Activated T-helper 17 cell treated with anti-CD3 and anti-CD28 coated beads, Interleukin-2, amount 50 U/mL, for 72 hours (primary cell): ENCODE results near the gene DIO1. TPM values are rescaled to one million over a fixed set of nuclear protein-coding genes. Genes with fewer than 3 reads are reported as not detected.
"Not testable (repeated sequence)": the region's sequence is repeated elsewhere in the genome, so short reads cannot be mapped to it uniquely, and the experiment has no call there.

ENCODE experiments used
- ATAC-seq: fragments of 150-1000 bp; cut with Tn5 transposase; replicated peaks from 2 replicates; pipeline ENCODE4 v1.10.0; 2021; ENCODE audit warnings: mild to moderate bottlenecking, moderate library complexity
- H3K27ac Mint-ChIP-seq: one replicate; pipeline ENCODE4 v1.8.0; 2022; ENCODE audit warnings: mixed read lengths
- H3K27me3 Mint-ChIP-seq: one replicate; pipeline ENCODE4 v1.8.0; 2022; ENCODE audit warnings: mixed read lengths
- H3K36me3 Mint-ChIP-seq: one replicate; pipeline ENCODE4 v1.8.0; 2022; ENCODE audit warnings: low read depth, mild to moderate bottlenecking, mixed read lengths
- H3K4me1 Mint-ChIP-seq: one replicate; pipeline ENCODE4 v1.8.0; 2022; ENCODE audit warnings: mixed read lengths
- H3K4me3 Mint-ChIP-seq: one replicate; pipeline ENCODE4 v1.8.0; 2022; ENCODE audit warnings: mild to moderate bottlenecking, mixed read lengths
- H3K9me3 Mint-ChIP-seq: one replicate; pipeline ENCODE4 v1.8.0; 2022; ENCODE audit warnings: mixed read lengths
- total RNA-seq, 2 donors: library from RNA; stranded (reverse); gene quantifications; one replicate each; pipeline ENCODE4 v1.2.3, GENCODE V29; 2022

Gene DIO1
- total RNA-seq, result not detected

GRCh38 chr1:53893999-53894636 lies at the start of gene DIO1:
DIO1 (plus strand) TSS chr1:53894187; CDS start chr1:53894211, 24 bp downstream.
- Mint-ChIP-seq H3K4me1 (peaks cover 12% of the 10 kb centered on the region), H3K9me3 (no peaks in the 10 kb centered on the region), H3K27me3 (no peaks in the 10 kb centered on the region), H3K27ac (no peak within 1 kb of the TSS), H3K4me3 (no peak within 1 kb of the TSS), H3K36me3 (no peaks in the 10 kb centered on the region)
- ATAC-seq, result no peak

DNA sequence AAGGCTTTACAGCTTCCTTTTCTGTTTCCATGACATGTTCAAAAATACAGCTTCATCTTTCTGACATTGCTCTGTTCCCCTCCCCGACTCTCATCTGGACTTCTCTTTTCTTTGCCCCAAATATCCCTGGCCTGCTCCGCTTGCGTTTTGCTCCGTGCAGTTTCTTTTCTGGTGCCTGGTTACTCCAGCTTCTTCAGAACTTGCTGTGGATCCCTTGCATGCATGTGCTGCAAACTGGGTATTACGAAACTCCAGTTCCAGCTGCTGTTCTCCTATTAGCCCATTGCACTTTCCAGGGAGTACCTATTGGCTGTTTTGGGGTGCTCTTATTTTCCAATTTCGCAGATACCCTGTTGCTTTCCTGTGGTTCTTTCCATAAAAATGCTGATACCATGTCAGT lies 46.0 kb upstream of the DIO1 start:
- no peak overlapping the region for H3K4me3 Mint-ChIP-seq
- H3K27me3 Mint-ChIP-seq, result no peaks in the 10 kb centered on the region
- H3K36me3 Mint-ChIP-seq, result peaks cover 22% of the 10 kb centered on the region
- no peak overlapping the region for H3K27ac Mint-ChIP-seq
- no peaks in the 10 kb centered on the region for H3K4me1 Mint-ChIP-seq
- ATAC-seq, result no peak
- H3K9me3 Mint-ChIP-seq, result no peaks in the 10 kb centered on the region

GRCh38 chr1:53850082-53850673 lies 43.8 kb upstream of the DIO1 start:
- Mint-ChIP-seq H3K4me1 (no peaks in the 10 kb centered on the region), H3K27ac (no peak overlapping the region), H3K27me3 (no peaks in the 10 kb centered on the region), H3K4me3 (no peak overlapping the region), H3K36me3 (peaks cover 38% of the 10 kb centered on the region), H3K9me3 (no peaks in the 10 kb centered on the region)
- no peak for ATAC-seq

DNA sequence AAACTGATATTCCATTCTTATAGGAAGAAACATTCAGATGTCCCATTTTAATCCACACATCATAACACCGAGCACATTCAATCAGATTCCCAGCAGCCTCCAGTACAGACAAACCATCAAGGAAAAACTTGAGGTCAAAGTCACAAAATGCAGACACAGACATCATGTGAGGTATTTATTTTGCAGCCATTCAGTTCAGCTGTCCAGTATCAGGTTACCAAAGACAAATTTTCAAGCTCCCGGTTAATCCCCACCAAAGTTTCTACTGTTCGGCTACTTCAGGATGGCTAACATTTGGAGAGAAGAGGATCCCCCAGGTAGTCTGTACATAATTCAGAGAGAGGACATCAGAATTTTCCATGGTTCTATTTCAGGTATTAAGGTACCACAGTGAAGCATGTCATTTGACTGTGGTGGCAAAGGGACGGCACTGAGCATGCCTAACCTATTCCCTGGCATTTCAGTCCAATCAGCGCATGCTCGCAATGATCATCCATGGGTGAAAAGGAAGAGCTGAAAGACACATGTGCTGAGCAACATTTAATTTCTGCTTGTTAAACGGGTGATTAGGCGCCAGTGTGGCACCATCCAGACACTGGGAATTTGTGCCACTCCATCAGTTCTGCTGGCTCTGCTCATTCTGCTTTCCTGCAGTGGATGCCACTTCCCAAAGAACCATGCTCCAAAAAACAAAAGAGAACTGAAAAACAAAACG lies 42.3 kb upstream of the DIO1 start:
- Mint-ChIP-seq H3K4me3 (no peak overlapping the region), H3K9me3 (no peaks in the 10 kb centered on the region), H3K27me3 (no peaks in the 10 kb centered on the region), H3K36me3 (peaks cover 51% of the 10 kb centered on the region), H3K4me1 (no peaks in the 10 kb centered on the region), H3K27ac (no peak overlapping the region)
- no peak for ATAC-seq

- Mint-ChIP-seq H3K36me3 (peaks cover 33% of the 10 kb centered on the region), H3K9me3 (no peaks in the 10 kb centered on the region), H3K27ac (peak overlapping the region; percentile 53), H3K4me1 (peaks cover 6% of the 10 kb centered on the region), H3K4me3 (no peak overlapping the region), H3K27me3 (no peaks in the 10 kb centered on the region)
- ATAC-seq, result peak; percentile 74
Observed at GRCh38 chr1:53860967-53861411, 33.0 kb upstream of the DIO1 start.

DNA sequence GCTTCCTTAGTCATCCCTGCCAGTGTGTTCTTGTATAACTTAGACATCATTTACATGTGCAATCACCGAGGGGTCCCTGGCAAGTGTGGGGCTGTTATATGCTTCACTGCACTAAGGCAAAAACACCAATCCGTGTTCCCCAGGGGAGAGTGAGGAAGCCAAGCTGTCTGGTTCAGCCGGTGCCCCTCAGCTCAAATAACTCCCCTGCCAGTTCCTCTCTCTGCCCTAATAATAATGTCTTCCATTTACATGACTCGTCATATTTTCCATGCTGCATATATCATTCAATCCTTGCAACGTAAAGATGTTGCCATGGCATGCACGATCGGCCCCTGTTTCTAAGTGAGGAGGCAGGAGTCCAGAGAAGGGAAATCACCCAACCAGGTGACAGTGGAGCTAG lies 31.5 kb upstream of the DIO1 start:
- Mint-ChIP-seq H3K4me1 (peaks cover 6% of the 10 kb centered on the region), H3K27me3 (no peaks in the 10 kb centered on the region), H3K27ac (peak overlapping the region; percentile 19), H3K4me3 (no peak overlapping the region), H3K36me3 (peaks cover 30% of the 10 kb centered on the region), H3K9me3 (no peaks in the 10 kb centered on the region)
- ATAC-seq, result no peak

DNA sequence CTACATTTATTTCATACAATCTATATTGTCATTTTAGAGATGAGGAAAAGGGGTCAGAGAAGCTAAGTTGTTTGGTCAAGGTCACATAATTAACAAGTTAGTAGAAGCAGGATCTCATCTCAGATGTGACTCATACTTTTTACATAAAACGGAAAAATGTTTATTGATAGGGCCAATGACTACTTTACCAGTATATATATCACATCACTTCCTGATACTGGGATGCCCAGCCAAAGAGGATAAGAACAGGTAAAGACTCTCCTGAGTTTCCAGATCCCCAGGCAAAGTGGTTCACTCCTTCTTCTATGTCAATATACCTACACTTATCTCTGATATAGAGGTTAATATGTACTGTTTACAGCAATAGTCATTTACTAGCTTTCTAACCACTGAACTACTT lies 25.4 kb upstream of the DIO1 start:
- H3K4me1 Mint-ChIP-seq, result no peaks in the 10 kb centered on the region
- H3K9me3 Mint-ChIP-seq, result no peaks in the 10 kb centered on the region
- H3K27ac Mint-ChIP-seq, result peak overlapping the region; percentile 71
- H3K27me3 Mint-ChIP-seq, result no peaks in the 10 kb centered on the region
- ATAC-seq, result no peak
- peaks cover 63% of the 10 kb centered on the region for H3K36me3 Mint-ChIP-seq
- H3K4me3 Mint-ChIP-seq, result no peak overlapping the region

GRCh38 chr1:53869454-53870117 lies 24.4 kb upstream of the DIO1 start:
- H3K27ac Mint-ChIP-seq, result no peak overlapping the region
- H3K4me3 Mint-ChIP-seq, result no peak overlapping the region
- no peaks in the 10 kb centered on the region for H3K27me3 Mint-ChIP-seq
- no peaks in the 10 kb centered on the region for H3K4me1 Mint-ChIP-seq
- ATAC-seq, result no peak
- H3K36me3 Mint-ChIP-seq, result peaks cover 64% of the 10 kb centered on the region
- H3K9me3 Mint-ChIP-seq, result no peaks in the 10 kb centered on the region

GRCh38 chr1:53871221-53871620 lies 22.8 kb upstream of the DIO1 start:
- H3K9me3 Mint-ChIP-seq, result no peaks in the 10 kb centered on the region
- no peak overlapping the region for H3K27ac Mint-ChIP-seq
- H3K4me3 Mint-ChIP-seq, result no peak overlapping the region
- no peaks in the 10 kb centered on the region for H3K4me1 Mint-ChIP-seq
- no peaks in the 10 kb centered on the region for H3K27me3 Mint-ChIP-seq
- ATAC-seq, result no peak
- H3K36me3 Mint-ChIP-seq, result peaks cover 78% of the 10 kb centered on the region

- Mint-ChIP-seq H3K9me3 (no peaks in the 10 kb centered on the region), H3K27ac (no peak overlapping the region), H3K36me3 (peaks cover 82% of the 10 kb centered on the region), H3K4me3 (no peak overlapping the region), H3K4me1 (no peaks in the 10 kb centered on the region), H3K27me3 (no peaks in the 10 kb centered on the region)
- ATAC-seq, result no peak
Observed at GRCh38 chr1:53871773-53872484, 22.1 kb upstream of the DIO1 start.

- peaks cover 83% of the 10 kb centered on the region for H3K36me3 Mint-ChIP-seq
Observed at GRCh38 chr1:53875150-53875549, 18.8 kb upstream of the DIO1 start.

DNA sequence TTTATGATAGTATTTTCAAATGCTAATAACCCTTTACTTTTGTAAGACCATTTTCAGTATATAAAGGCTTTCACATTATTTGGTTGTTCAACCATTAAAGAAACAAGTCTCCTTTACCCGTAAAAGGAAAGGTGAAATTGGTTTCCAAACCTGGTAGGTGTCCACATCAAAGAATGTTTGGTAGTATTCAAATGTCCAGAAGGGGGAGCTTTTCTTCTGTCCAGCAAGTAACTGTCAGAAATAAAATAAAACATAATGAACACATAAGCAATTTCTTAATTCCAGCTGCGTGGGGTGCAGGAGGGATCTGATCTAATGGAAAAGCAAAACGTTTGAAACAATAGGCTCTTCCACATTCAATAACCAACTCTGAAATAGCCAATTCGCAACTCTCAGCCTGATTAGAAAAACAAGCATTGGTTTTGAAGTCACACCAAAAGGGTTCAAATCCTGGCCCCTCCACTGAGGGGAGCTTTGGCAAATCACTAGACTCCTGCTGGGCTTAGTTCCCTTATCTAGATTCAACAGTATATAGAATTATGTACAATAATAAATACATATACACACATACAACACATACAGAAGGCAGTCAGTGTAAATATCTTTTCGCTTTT lies 15.4 kb upstream of the DIO1 start:
- Mint-ChIP-seq H3K36me3 (peaks cover 84% of the 10 kb centered on the region), H3K4me1 (no peaks in the 10 kb centered on the region), H3K27ac (no peak overlapping the region), H3K4me3 (no peak overlapping the region), H3K27me3 (no peaks in the 10 kb centered on the region), H3K9me3 (no peaks in the 10 kb centered on the region)
- no peak for ATAC-seq

More at GRCh38 chr1:53875150-53875549, 18.8 kb upstream of the DIO1 start:
- ATAC-seq, H3K4me3 Mint-ChIP-seq, H3K27me3 Mint-ChIP-seq, H3K27ac Mint-ChIP-seq, H3K4me1 Mint-ChIP-seq, H3K9me3 Mint-ChIP-seq: not testable (repeated sequence)

- not testable (repeated sequence) for H3K4me1 Mint-ChIP-seq, ATAC-seq, H3K9me3 Mint-ChIP-seq, H3K27me3 Mint-ChIP-seq, H3K4me3 Mint-ChIP-seq, H3K27ac Mint-ChIP-seq
- H3K36me3 Mint-ChIP-seq, result peaks cover 91% of the 10 kb centered on the region
Observed at GRCh38 chr1:53881853-53882252, 12.1 kb upstream of the DIO1 start.

DNA sequence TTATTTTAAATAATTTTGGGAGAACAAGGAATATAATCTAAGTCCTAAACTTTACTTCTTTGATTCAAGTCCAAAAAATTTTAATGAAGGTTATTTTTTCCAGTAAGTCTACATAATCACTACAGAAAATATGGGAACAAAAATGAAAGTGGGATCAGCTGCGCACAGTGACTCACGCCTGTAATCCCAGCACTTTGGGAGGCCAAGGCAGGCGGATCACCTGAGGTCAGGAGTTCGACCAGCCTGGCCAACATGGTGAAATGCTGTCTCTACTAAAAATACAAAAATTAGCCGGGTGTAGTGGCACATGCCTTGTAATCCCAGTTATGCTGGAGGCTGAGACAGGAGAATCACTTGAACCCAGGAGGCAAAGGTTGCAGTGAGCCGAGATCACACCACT lies 10.4 kb upstream of the DIO1 start:
- H3K27ac Mint-ChIP-seq, ATAC-seq, H3K4me1 Mint-ChIP-seq, H3K9me3 Mint-ChIP-seq, H3K27me3 Mint-ChIP-seq, H3K4me3 Mint-ChIP-seq: not testable (repeated sequence)
- peaks cover 82% of the 10 kb centered on the region for H3K36me3 Mint-ChIP-seq
